Esophagus muscularis mucosa (tissue), 3 donors: ENCODE data around the gene CORO2B.

Experiments
- CTCF ChIP-seq, 3 experiments: fragments of 200-600 bp in 2 of 3; fragments of 450-650 bp in 1 of 3; sonication (generic) in 2 of 3; IDR thresholded peaks; one replicate each; pipeline ENCODE4 v1.5.1; 2017 to 2019; ENCODE audit warnings: antibody characterized with exemption in 3 of 3, mild to moderate bottlenecking in 2 of 3, moderate library complexity in 1 of 3
- POLR2AphosphoS5 ChIP-seq, 2 donors: sonication (generic); formaldehyde crosslinking; IDR thresholded peaks; one replicate each; pipeline ENCODE4 v1.6.1; 2017; ENCODE audit warnings: antibody characterized with exemption in 2 of 2

GRCh38 chr15:68584756-68585573 lies 6.2 kb downstream of the CORO2B start:
- no peak for TF ChIP-seq CTCF (IDR thresholded peaks at IDR 0.05)
- no peak for TF ChIP-seq POLR2AphosphoS5 (IDR thresholded peaks at IDR 0.05)
